Measurements from ENCODE around the gene FTCDNL1. TPM values are rescaled to one million over a fixed set of nuclear protein-coding genes. Genes with fewer than 3 reads are reported as not detected.

The FTCDNL1 gene
- total and polyA plus RNA-seq, 4 donors = 2.1 to 5.3 (median 4.1) TPM

DNA sequence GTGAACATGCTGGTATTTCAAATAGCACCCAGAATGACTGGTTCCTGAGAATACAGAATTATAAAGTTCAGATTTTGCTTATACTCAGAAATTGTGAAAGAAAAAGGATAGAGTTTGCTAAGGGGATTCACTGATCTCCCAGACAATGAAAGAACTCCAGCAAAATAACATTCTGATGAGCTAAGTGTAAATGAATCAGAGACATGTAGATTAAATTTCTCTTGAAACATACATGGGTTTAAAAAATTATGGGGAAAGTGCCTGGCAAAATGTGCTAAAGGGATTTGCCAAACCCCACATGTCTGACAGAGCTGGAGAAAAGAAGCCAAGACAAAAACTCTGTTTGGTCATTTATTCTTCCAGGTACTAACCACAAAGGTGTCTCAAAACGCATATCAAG lies 116.3 kb downstream of the FTCDNL1 start:
- Histone ChIP-seq H3K9ac (ENCODE audit: low read depth in 1 of 2, low read length in 2 of 2) (no peak overlapping the region), H3K27me3 (ENCODE audit: control insufficient read depth in 4 of 4, insufficient read depth in 4 of 4, low read length in 3 of 4) (no peaks in the 10 kb centered on the region), H3K36me3 (ENCODE audit: control insufficient read depth in 4 of 4, insufficient read depth in 3 of 4, low read depth in 1 of 4, low read length in 3 of 4) (no peaks in the 10 kb centered on the region), H3K27ac (ENCODE audit: low read depth in 1 of 2, low read length in 2 of 2) (no peak overlapping the region), H3K9me3 (ENCODE audit: control insufficient read depth in 4 of 4, low read length in 3 of 4) (no peaks in the 10 kb centered on the region), H3K4me3 (ENCODE audit: low read depth in 1 of 3, low read length in 3 of 3) (no peak overlapping the region), H3K4me1 (ENCODE audit: control insufficient read depth in 4 of 4, insufficient read depth in 4 of 4, low read length in 3 of 4) (peaks cover 0 to 30% (median 16%) of the 10 kb centered on the region in 4 donors)
- no peak for DNase-seq (ENCODE audit: low spot score)
- 86% methylated on average over 1 of the region's 1 CpG for whole genome bisulfite sequencing
- TF ChIP-seq HNF4G (IDR thresholded peaks at IDR 0.05) = no peak
- TF ChIP-seq RXRA (IDR thresholded peaks at IDR 0.05) = no peak
- TF ChIP-seq FOXA2 (IDR thresholded peaks at IDR 0.05) = no peak
- TF ChIP-seq JUND (IDR thresholded peaks at IDR 0.05) = no peak

DNA sequence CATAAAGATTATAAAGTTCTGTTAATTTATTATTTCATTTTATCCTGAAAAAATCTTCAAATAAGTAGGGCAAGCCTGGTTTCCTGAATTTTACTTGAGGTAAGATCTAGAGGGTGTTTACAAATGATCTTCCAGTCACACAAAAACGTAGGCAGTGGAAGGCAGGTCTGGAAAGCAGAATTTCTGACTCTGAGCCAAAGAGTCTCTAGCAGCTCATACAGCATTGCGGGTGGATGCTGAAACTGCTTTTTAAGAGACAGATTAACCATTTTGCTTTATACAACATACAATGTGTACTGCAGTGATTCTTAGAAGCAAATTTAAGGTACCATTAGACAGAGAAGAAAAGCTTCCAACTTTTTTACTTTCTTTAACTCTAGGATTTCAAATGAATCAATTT lies 117.0 kb downstream of the FTCDNL1 start:
- no peak for TF ChIP-seq HNF4A (conservative IDR thresholded peaks at IDR 0.05)
- TF ChIP-seq YY1 (IDR thresholded peaks at IDR 0.05) = no peak
- no peak for TF ChIP-seq EGR1 (IDR thresholded peaks at IDR 0.05; ENCODE audit: low read depth in 2 of 2)
- no peak for TF ChIP-seq RAD21 (IDR thresholded peaks at IDR 0.05)
- TF ChIP-seq FOXA1 (IDR thresholded peaks at IDR 0.05) = no peak
- TF ChIP-seq GABPA (IDR thresholded peaks at IDR 0.05 in 1 of 2, conservative IDR thresholded peaks at IDR 0.05 in 1 of 2) = no peak
- DNase-seq (ENCODE audit: low spot score) = no peak
- H3K36me3 ChIP-seq (ENCODE audit: control insufficient read depth in 4 of 4, insufficient read depth in 3 of 4, low read depth in 1 of 4, low read length in 3 of 4) = no peaks in the 10 kb centered on the region
- no peak overlapping the region for H3K4me3 ChIP-seq (ENCODE audit: low read depth in 1 of 3, low read length in 3 of 3)
- no peaks in the 10 kb centered on the region for H3K27me3 ChIP-seq (ENCODE audit: control insufficient read depth in 4 of 4, insufficient read depth in 4 of 4, low read length in 3 of 4)
- WGBS = 23% methylated on average over 2 of the region's 2 CpGs
- H3K9me3 ChIP-seq (ENCODE audit: control insufficient read depth in 4 of 4, low read length in 3 of 4) = no peaks in the 10 kb centered on the region
- H3K4me1 ChIP-seq (ENCODE audit: control insufficient read depth in 4 of 4, insufficient read depth in 4 of 4, low read length in 3 of 4) = peaks cover 0 to 24% (median 10%) of the 10 kb centered on the region in 4 donors
- no peak overlapping the region for H3K27ac ChIP-seq (ENCODE audit: low read depth in 1 of 2, low read length in 2 of 2)
- H3K9ac ChIP-seq (ENCODE audit: low read depth in 1 of 2, low read length in 2 of 2) = no peak overlapping the region

DNA sequence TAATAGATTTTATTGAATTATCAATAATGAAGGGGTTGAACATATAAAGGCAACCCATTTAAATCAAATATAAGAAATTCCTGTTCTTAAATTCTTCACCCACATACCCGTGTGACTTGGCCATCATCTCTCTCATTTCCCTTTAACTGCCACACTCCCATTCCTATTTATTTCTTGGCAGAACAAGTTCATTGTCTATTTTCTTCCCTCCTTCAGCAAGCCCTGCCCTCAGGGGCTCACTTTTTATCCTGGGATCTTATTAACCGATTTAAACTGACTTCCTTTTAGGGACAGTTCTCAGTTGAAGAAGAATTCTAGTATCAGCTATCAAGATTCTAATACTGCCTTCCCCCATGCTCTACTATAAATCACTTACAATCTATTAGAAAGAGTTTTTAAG lies 123.2 kb downstream of the FTCDNL1 start:
- no peaks in the 10 kb centered on the region for H3K9me3 ChIP-seq (ENCODE audit: control insufficient read depth in 4 of 4, low read length in 3 of 4)
- no peak overlapping the region for H3K27ac ChIP-seq (ENCODE audit: low read depth in 1 of 2, low read length in 2 of 2)
- H3K27me3 ChIP-seq (ENCODE audit: control insufficient read depth in 4 of 4, insufficient read depth in 4 of 4, low read length in 3 of 4) = no peaks in the 10 kb centered on the region
- 86% methylated on average over 2 of the region's 2 CpGs for WGBS
- no peak for DNase-seq (ENCODE audit: low spot score)
- H3K9ac ChIP-seq (ENCODE audit: low read depth in 1 of 2, low read length in 2 of 2) = no peak overlapping the region
- TF ChIP-seq FOXA1 (IDR thresholded peaks at IDR 0.05) = no peak
- TF ChIP-seq, protein P1, sequence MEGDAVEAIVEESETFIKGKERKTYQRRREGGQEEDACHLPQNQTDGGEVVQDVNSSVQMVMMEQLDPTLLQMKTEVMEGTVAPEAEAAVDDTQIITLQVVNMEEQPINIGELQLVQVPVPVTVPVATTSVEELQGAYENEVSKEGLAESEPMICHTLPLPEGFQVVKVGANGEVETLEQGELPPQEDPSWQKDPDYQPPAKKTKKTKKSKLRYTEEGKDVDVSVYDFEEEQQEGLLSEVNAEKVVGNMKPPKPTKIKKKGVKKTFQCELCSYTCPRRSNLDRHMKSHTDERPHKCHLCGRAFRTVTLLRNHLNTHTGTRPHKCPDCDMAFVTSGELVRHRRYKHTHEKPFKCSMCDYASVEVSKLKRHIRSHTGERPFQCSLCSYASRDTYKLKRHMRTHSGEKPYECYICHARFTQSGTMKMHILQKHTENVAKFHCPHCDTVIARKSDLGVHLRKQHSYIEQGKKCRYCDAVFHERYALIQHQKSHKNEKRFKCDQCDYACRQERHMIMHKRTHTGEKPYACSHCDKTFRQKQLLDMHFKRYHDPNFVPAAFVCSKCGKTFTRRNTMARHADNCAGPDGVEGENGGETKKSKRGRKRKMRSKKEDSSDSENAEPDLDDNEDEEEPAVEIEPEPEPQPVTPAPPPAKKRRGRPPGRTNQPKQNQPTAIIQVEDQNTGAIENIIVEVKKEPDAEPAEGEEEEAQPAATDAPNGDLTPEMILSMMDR (IDR thresholded peaks at IDR 0.05; ENCODE audit: low read depth, low read length, missing input control) = no peak
- TF ChIP-seq TAF1 (conservative IDR thresholded peaks at IDR 0.05) = no peak
- TF ChIP-seq HNF4G (IDR thresholded peaks at IDR 0.05) = no peak
- TF ChIP-seq SP1 (IDR thresholded peaks at IDR 0.05) = no peak
- no peak for TF ChIP-seq YY1 (IDR thresholded peaks at IDR 0.05)
- TF ChIP-seq JUND (IDR thresholded peaks at IDR 0.05) = no peak
- no peak for TF ChIP-seq FOXA2 (IDR thresholded peaks at IDR 0.05)
- TF ChIP-seq, protein P2, sequence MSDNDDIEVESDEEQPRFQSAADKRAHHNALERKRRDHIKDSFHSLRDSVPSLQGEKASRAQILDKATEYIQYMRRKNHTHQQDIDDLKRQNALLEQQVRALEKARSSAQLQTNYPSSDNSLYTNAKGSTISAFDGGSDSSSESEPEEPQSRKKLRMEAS (IDR thresholded peaks at IDR 0.05) = no peak
- TF ChIP-seq, protein P3, sequence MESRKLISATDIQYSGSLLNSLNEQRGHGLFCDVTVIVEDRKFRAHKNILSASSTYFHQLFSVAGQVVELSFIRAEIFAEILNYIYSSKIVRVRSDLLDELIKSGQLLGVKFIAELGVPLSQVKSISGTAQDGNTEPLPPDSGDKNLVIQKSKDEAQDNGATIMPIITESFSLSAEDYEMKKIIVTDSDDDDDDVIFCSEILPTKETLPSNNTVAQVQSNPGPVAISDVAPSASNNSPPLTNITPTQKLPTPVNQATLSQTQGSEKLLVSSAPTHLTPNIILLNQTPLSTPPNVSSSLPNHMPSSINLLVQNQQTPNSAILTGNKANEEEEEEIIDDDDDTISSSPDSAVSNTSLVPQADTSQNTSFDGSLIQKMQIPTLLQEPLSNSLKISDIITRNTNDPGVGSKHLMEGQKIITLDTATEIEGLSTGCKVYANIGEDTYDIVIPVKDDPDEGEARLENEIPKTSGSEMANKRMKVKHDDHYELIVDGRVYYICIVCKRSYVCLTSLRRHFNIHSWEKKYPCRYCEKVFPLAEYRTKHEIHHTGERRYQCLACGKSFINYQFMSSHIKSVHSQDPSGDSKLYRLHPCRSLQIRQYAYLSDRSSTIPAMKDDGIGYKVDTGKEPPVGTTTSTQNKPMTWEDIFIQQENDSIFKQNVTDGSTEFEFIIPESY (IDR thresholded peaks at IDR 0.05) = no peak
- no peak for TF ChIP-seq GABPA (IDR thresholded peaks at IDR 0.05 in 1 of 2, conservative IDR thresholded peaks at IDR 0.05 in 1 of 2)
- TF ChIP-seq RXRA (IDR thresholded peaks at IDR 0.05) = no peak
- no peak for TF ChIP-seq RAD21 (IDR thresholded peaks at IDR 0.05)
- no peak for TF ChIP-seq NR2F2 (IDR thresholded peaks at IDR 0.05)
- no peak for TF ChIP-seq HNF4A (conservative IDR thresholded peaks at IDR 0.05)
- TF ChIP-seq, protein P4, sequence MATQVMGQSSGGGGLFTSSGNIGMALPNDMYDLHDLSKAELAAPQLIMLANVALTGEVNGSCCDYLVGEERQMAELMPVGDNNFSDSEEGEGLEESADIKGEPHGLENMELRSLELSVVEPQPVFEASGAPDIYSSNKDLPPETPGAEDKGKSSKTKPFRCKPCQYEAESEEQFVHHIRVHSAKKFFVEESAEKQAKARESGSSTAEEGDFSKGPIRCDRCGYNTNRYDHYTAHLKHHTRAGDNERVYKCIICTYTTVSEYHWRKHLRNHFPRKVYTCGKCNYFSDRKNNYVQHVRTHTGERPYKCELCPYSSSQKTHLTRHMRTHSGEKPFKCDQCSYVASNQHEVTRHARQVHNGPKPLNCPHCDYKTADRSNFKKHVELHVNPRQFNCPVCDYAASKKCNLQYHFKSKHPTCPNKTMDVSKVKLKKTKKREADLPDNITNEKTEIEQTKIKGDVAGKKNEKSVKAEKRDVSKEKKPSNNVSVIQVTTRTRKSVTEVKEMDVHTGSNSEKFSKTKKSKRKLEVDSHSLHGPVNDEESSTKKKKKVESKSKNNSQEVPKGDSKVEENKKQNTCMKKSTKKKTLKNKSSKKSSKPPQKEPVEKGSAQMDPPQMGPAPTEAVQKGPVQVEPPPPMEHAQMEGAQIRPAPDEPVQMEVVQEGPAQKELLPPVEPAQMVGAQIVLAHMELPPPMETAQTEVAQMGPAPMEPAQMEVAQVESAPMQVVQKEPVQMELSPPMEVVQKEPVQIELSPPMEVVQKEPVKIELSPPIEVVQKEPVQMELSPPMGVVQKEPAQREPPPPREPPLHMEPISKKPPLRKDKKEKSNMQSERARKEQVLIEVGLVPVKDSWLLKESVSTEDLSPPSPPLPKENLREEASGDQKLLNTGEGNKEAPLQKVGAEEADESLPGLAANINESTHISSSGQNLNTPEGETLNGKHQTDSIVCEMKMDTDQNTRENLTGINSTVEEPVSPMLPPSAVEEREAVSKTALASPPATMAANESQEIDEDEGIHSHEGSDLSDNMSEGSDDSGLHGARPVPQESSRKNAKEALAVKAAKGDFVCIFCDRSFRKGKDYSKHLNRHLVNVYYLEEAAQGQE (IDR thresholded peaks at IDR 0.05) = no peak
- TF ChIP-seq EGR1 (IDR thresholded peaks at IDR 0.05; ENCODE audit: low read depth in 2 of 2) = no peak
- no peak overlapping the region for H3K4me3 ChIP-seq (ENCODE audit: low read depth in 1 of 3, low read length in 3 of 3)
- no peaks in the 10 kb centered on the region for H3K36me3 ChIP-seq (ENCODE audit: control insufficient read depth in 4 of 4, insufficient read depth in 3 of 4, low read depth in 1 of 4, low read length in 3 of 4)
- H3K4me1 ChIP-seq (ENCODE audit: control insufficient read depth in 4 of 4, insufficient read depth in 4 of 4, low read length in 3 of 4) = no peaks in the 10 kb centered on the region

Measured in liver (tissue), 9 donors.